GM18507 (cell line): Measurements from ENCODE around the gene POLQ.
"Not testable (repeated sequence)": the region's sequence is repeated elsewhere in the genome, so short reads cannot be mapped to it uniquely, and the experiment has no call there.

ENCODE experiments used
- DNase-seq: peaks from one replicate; pipeline ENCODE4 v3.0.0; 2011; ENCODE audit warnings: low read depth; ENCODE audit not compliant: insufficient read length; ENCODE audit errors: extremely low spot score
- FAIRE-seq: peaks from 2 replicates; lab custom pipeline; 2011; peaks lifted over from hg19 to GRCh38; lab: Jason Lieb, UNC

POLQ gene

GRCh38 chr3:121545574-121546455 lies at the start of gene POLQ:
TSS of gene POLQ (minus strand) at chr3:121545988. CDS start at chr3:121545877, 111 bp downstream.
- DNase-seq (peak; percentile 78), FAIRE-seq (peak; percentile 91)

DNA sequence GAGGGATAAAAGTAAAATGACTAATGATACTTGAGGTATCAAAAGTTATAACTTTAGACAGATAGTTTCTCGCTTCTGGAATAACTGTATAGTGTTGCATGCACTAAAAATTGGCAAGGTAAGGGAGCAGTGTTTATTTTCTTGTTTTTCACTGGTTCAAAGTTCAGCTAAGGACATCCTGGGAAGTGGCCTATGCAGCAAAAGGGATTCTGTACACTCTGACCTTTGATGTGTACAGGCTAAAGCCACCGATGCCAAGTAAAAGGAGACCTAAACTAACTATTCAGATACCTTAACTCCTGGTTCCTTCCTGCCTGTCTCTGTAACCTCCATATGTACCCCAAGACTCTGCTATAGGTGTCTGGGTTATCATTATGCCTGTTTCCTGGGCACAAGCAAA lies 49.1 kb upstream of the POLQ start:
- DNase-seq (no peak), FAIRE-seq (no peak)

DNA sequence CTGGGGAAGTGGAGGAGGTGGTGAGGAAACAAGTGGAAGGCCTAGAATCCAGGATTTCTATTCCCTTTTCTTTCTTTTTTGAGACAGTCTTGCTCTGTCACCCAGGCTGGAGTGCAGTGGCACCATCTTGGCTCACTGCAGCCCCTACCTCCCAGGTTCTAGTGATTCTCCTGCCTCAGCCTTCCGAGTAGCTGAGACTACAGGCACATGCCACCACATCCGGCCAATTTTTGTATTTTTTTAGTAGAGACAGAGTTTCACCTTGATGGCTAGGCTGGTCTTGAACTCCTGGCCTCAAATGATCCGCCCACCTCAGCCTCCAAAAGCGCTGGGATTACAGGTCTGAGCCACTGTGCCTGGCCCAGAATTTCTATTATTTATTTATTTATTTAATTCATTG lies 48.0 kb upstream of the POLQ start:
- FAIRE-seq, DNase-seq: not testable (repeated sequence)

- FAIRE-seq (no peak), DNase-seq (no peak)
These were observed 47.3 kb upstream of the POLQ start, which contains the start of gene FBXO40 for GRCh38 chr3:121592856-121593702. TSS of gene FBXO40 (plus strand) at chr3:121593379. CDS start at chr3:121620576, 27,197 bp downstream.

- DNase-seq (no peak), FAIRE-seq (no peak)
These were observed 38.6 kb upstream of the POLQ start for GRCh38 chr3:121584418-121584817.

GRCh38 chr3:121581691-121582090 lies 35.9 kb upstream of the POLQ start:
- DNase-seq (no peak), FAIRE-seq (no peak)

DNA sequence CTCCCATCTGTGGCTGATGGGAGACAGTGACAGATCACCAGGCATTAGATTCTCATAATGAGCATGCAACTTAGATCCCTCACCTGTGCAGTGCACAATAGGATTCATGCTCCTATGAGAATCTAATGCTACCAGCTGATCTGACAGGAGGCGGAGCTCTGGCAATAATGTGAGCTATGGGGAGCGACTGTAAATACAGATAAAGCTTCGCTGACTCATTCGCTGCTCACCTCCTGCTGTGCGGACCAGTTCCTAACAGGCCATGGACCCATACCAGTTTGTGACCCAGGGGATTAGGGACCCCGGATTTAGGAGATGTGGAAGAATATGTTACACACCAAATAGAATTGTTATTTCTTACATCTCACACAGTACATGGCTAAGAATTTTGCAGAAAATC lies 28.7 kb upstream of the POLQ start:
- FAIRE-seq (no peak), DNase-seq (no peak)

- DNase-seq (no peak), FAIRE-seq (no peak)
These were observed 21.9 kb upstream of the POLQ start, which contains the start of gene ARGFX for GRCh38 chr3:121567649-121568048. TSS of gene ARGFX (plus strand) at chr3:121567949. CDS start at chr3:121570714, 2,765 bp downstream.

- FAIRE-seq, result no peak
- DNase-seq, result no peak
These were observed 21.0 kb upstream of the POLQ start for GRCh38 chr3:121566773-121567172.

DNA sequence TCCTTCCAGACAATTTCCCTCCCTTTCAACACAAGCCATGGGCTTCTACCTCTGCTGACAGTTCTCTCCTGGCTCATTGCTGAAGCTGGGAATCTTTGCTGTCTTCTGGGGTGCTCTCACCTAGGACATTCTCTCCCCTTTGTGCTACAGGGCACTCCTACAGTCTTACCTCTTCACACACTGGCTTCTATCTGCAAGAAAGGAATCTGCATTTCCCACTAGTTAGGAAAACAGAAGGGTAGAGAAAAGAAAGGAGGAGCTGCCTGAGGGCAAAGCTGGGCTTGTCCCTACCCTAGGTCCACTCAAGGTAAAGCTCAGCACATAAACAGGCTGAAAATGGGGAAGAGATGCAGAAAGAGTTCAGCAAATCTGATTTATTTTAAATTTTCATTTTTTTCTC lies 16.4 kb upstream of the POLQ start:
- FAIRE-seq (no peak), DNase-seq (no peak)

GRCh38 chr3:121557426-121557934 lies 11.7 kb upstream of the POLQ start:
- no peak for DNase-seq
- FAIRE-seq, result no peak

- no peak for DNase-seq
- FAIRE-seq, result no peak
These were observed 7.0 kb upstream of the POLQ start for GRCh38 chr3:121552797-121553196.

DNA sequence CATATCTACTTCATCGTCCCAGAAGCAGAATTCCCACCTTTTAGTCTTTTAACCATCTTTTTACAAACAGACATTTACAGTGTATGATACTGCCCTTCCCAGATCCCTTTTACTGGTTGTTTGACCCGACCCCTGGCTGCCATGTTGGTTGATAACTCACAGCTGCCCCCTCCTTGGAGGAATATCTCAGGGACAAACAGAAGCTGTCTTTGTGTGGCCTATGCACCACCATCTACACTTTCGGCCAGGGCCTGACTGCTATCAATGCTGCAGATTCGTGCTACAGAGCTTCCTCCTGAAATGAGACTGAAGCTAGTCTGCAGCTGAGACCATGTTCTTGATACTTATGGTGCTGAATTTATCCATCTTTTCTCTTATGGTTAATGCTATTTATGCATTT lies 6.6 kb upstream of the POLQ start:
- FAIRE-seq (no peak), DNase-seq (no peak)

- no peak for DNase-seq
- FAIRE-seq, result peak; percentile 66
These were observed 677 bp downstream of the POLQ start for GRCh38 chr3:121545049-121545573.

- FAIRE-seq, result no peak
- no peak for DNase-seq
These were observed 2.9 kb downstream of the POLQ start for GRCh38 chr3:121542924-121543323.

GRCh38 chr3:121531269-121531668 lies 14.5 kb downstream of the POLQ start:
- no peak for FAIRE-seq
- DNase-seq, result no peak

DNA sequence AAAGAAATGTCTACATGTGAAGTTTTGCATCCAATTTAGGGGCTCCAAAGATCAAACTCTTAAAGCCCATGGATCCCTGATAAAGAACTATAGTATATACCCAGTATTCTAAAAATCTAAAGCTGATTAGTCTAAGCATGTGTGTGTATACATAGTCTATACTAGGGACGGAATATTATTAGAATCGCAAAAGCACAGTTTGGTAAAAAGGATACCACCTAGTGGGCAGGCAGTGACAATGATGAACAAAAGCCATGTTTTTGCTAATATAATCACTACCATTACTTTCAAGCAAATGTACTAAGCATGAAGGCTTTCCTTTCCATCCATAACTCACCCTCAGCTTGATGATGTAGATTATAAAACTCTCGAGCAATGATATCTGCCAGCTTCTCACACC lies 16.5 kb downstream of the POLQ start:
- DNase-seq (no peak), FAIRE-seq (no peak)

GRCh38 chr3:121520510-121520909 lies 25.3 kb downstream of the POLQ start:
- FAIRE-seq, result no peak
- no peak for DNase-seq

GRCh38 chr3:121517953-121518655 lies 27.7 kb downstream of the POLQ start:
- FAIRE-seq (no peak), DNase-seq (no peak)
